GM12873 (cell line): ENCODE measurements around the gene NDE1.

ENCODE experiments used
- TF ChIP-seq, protein P1 (sequence below): IDR thresholded peaks from 2 replicates; pipeline ENCODE4 v1.5.1; 2012; ENCODE audit warnings: low read depth, mild to moderate bottlenecking, moderate library complexity, low read length, control low read depth; ENCODE audit not compliant: insufficient read depth; ENCODE audit errors: missing control alignments

NDE1 gene

DNA sequence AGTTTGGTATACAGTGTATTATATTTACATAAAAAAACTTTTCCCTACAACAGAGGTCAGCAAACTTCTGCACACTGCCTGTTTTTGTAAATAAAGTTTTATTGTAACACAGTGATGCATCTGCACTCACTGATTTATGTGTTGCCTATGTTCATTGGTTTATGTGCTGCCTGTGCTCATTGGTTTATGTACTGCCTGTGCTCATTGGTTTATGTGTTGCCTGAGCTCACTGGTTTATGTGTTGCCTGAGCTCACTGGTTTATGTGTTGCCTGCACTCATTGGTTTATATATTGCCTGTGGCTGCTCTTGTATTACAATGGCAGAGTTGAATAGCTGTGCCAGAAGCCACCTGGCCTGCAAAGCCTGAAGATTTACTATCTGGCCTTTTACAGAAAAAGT is 125.2 kb downstream of the NDE1 start:
- TF ChIP-seq, protein P1, sequence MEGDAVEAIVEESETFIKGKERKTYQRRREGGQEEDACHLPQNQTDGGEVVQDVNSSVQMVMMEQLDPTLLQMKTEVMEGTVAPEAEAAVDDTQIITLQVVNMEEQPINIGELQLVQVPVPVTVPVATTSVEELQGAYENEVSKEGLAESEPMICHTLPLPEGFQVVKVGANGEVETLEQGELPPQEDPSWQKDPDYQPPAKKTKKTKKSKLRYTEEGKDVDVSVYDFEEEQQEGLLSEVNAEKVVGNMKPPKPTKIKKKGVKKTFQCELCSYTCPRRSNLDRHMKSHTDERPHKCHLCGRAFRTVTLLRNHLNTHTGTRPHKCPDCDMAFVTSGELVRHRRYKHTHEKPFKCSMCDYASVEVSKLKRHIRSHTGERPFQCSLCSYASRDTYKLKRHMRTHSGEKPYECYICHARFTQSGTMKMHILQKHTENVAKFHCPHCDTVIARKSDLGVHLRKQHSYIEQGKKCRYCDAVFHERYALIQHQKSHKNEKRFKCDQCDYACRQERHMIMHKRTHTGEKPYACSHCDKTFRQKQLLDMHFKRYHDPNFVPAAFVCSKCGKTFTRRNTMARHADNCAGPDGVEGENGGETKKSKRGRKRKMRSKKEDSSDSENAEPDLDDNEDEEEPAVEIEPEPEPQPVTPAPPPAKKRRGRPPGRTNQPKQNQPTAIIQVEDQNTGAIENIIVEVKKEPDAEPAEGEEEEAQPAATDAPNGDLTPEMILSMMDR = no peak

DNA sequence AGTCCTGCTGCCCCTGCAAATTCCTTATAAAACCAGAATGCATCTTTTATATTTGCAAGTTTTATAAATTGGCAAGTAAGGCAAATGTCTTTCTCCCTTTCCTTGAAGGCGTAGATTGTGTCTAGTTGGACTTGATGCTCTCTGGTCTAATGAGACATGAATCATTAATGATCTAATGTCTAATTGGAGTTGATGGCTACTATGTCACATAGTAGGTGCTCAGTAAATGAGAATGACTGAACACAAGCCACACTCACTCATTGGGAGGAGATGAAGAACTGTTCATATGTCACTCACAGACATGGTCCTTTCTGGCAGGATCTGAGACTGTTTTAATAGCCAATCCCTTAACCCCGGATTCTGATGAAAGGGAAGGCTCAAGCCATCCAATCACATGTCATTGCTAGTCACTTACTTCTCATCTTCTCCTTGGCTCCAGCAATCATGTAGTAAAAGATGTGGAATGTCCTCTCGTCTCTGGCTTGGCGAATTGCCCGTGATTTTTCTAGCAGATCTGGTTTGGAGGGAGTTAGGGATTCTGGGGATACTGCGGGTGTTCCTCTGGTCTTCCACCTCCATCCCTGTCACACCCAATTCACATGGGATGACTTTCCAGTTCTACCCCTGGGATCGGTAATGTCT is 125.7 kb downstream of the NDE1 start:
- TF ChIP-seq, protein P1 = no peak
